Mesendoderm (in vitro differentiated cells): ENCODE results near the gene DCTN2.
"Not testable (repeated sequence)": the region's sequence is repeated elsewhere in the genome, so short reads cannot be mapped to it uniquely, and the experiment has no call there.

Source experiments
- DNase-seq: peaks from one replicate; pipeline ENCODE4 v3.0.0; 2013
- H2AK5ac ChIP-seq: 2 replicates; pipeline ENCODE4 v1.6.1; 2013; ENCODE audit warnings: low read length, inconsistent platforms
- H2BK120ac ChIP-seq: 2 replicates; pipeline ENCODE4 v1.6.1; 2013; ENCODE audit warnings: low read depth, mild to moderate bottlenecking, low read length, moderate library complexity, mixed read lengths
- H2BK15ac ChIP-seq: replicated peaks from 2 replicates; pipeline ENCODE4 v1.6.1; 2013; ENCODE audit warnings: low read depth, mild to moderate bottlenecking, moderate library complexity
- H2BK5ac ChIP-seq: 2 replicates; pipeline ENCODE4 v1.6.1; 2013; ENCODE audit warnings: low read length, inconsistent platforms
- H3K18ac ChIP-seq: 2 replicates; pipeline ENCODE4 v1.6.1; 2013; ENCODE audit warnings: mild to moderate bottlenecking, low read length, mixed read lengths
- H3K23ac ChIP-seq: one replicate; pipeline ENCODE4 v1.6.1; 2013; ENCODE audit warnings: low read length
- H3K27ac ChIP-seq: 2 replicates; pipeline ENCODE4 v1.5.1; 2013; ENCODE audit warnings: low read depth, mild to moderate bottlenecking, inconsistent platforms, low read length, moderate library complexity
- H3K27me3 ChIP-seq: 2 replicates; pipeline ENCODE4 v1.6.1; 2013; ENCODE audit warnings: low read length, control low read depth, mild to moderate bottlenecking, inconsistent platforms; ENCODE audit not compliant: insufficient read depth, poor library complexity
- H3K36me3 ChIP-seq: 2 replicates; pipeline ENCODE4 v1.6.1; 2013; ENCODE audit warnings: low read length, inconsistent platforms; ENCODE audit not compliant: control insufficient read depth, insufficient read depth
- H3K4ac ChIP-seq: one replicate; pipeline ENCODE4 v1.6.1; 2013; ENCODE audit warnings: low read depth, mild to moderate bottlenecking, low read length, moderate library complexity
- H3K4me1 ChIP-seq: 2 replicates; pipeline ENCODE4 v1.6.1; 2013; ENCODE audit warnings: low read depth, low read length, inconsistent platforms; ENCODE audit not compliant: control insufficient read depth
- H3K4me2 ChIP-seq: 2 replicates; pipeline ENCODE4 v1.6.1; 2013; ENCODE audit warnings: low read length
- H3K4me3 ChIP-seq: 2 replicates; pipeline ENCODE4 v1.5.1; 2013; ENCODE audit warnings: mild to moderate bottlenecking, low read length
- H3K56ac ChIP-seq: one replicate; pipeline ENCODE4 v1.6.1; 2013; ENCODE audit warnings: low read length
- H3K79me1 ChIP-seq: 2 replicates; pipeline ENCODE4 v1.6.1; 2013; ENCODE audit warnings: low read length, inconsistent platforms
- H3K79me2 ChIP-seq: 2 replicates; pipeline ENCODE4 v1.6.1; 2013; ENCODE audit warnings: mild to moderate bottlenecking, low read length; ENCODE audit not compliant: control insufficient read depth, insufficient read depth
- H3K9ac ChIP-seq: 2 replicates; pipeline ENCODE4 v1.6.1; 2013; ENCODE audit warnings: low read length, inconsistent platforms
- H4K5ac ChIP-seq: one replicate; pipeline ENCODE4 v1.6.1; 2013; ENCODE audit warnings: low read length
- H4K8ac ChIP-seq: one replicate; pipeline ENCODE4 v1.6.1; 2013; ENCODE audit warnings: low read depth, mild to moderate bottlenecking, control low read depth, low read length, moderate library complexity
- WGBS: extraction: QIAGEN DNeasy Blood & Tissue Kit; methylation state at CpG from one replicate; pipeline ENCODE4 v1.1.7; 2013; ENCODE audit warnings: low lambda C conversion rate, missing lambda C conversion rate; ENCODE audit not compliant: insufficient coverage; ENCODE audit errors: extremely low coverage; 5-methylcytosine and 5-hydroxymethylcytosine counted together

The DCTN2 gene

GRCh38 chr12:57590479-57590863, 43.5 kb upstream of the DCTN2 start:
- no peak overlapping the region for H2BK15ac ChIP-seq
- DNase-seq, result peak; percentile 24
- peak overlapping the region; percentile 54 for H3K9ac ChIP-seq
- no peak overlapping the region for H2AK5ac ChIP-seq
- no CpG with 5 or more reads among the region's 2 CpGs for WGBS
- H3K4ac ChIP-seq, result no peak overlapping the region
- no peak overlapping the region for H3K4me3 ChIP-seq
- peak overlapping the region; percentile 21 for H3K27ac ChIP-seq
- H3K79me2 ChIP-seq, result peaks cover 12% of the 10 kb centered on the region
- H3K56ac ChIP-seq, result peak overlapping the region; percentile 77
- no peak overlapping the region for H2BK5ac ChIP-seq
- H3K23ac ChIP-seq, result peak overlapping the region; percentile 15
- no peaks in the 10 kb centered on the region for H3K27me3 ChIP-seq
- peaks cover 16% of the 10 kb centered on the region for H3K79me1 ChIP-seq
- no peak overlapping the region for H2BK120ac ChIP-seq
- H4K5ac ChIP-seq, result no peak overlapping the region
- no peak overlapping the region for H4K8ac ChIP-seq
- H3K4me2 ChIP-seq, result peak overlapping the region; percentile 49
- peaks cover 10% of the 10 kb centered on the region for H3K4me1 ChIP-seq
- H3K36me3 ChIP-seq, result no peaks in the 10 kb centered on the region
- peak overlapping the region; percentile 29 for H3K18ac ChIP-seq

- not testable (repeated sequence) for H2BK15ac ChIP-seq, H3K27ac ChIP-seq, H2AK5ac ChIP-seq, H2BK5ac ChIP-seq, DNase-seq, H4K5ac ChIP-seq, H3K18ac ChIP-seq, H3K4me1 ChIP-seq, H3K56ac ChIP-seq, H4K8ac ChIP-seq, H3K9ac ChIP-seq, H3K36me3 ChIP-seq, H3K4me3 ChIP-seq, H3K4me2 ChIP-seq, H3K4ac ChIP-seq, H3K27me3 ChIP-seq, H3K23ac ChIP-seq, H2BK120ac ChIP-seq
- peaks cover 12% of the 10 kb centered on the region for H3K79me2 ChIP-seq
- H3K79me1 ChIP-seq, result peaks cover 16% of the 10 kb centered on the region
- WGBS, result no CpG with 5 or more reads among the region's 15 CpGs
Measured at GRCh38 chr12:57588951-57589610, 42.1 kb upstream of the DCTN2 start.

GRCh38 chr12:57586832-57587429, 39.9 kb upstream of the DCTN2 start:
- no peak overlapping the region for H3K4ac ChIP-seq
- H2BK15ac ChIP-seq, result no peak overlapping the region
- H3K18ac ChIP-seq, result no peak overlapping the region
- 100% methylated on average over 1 of the region's 3 CpGs for WGBS
- H3K27ac ChIP-seq, result no peak overlapping the region
- no peaks in the 10 kb centered on the region for H3K36me3 ChIP-seq
- H2BK120ac ChIP-seq, result no peak overlapping the region
- H3K27me3 ChIP-seq, result no peaks in the 10 kb centered on the region
- no peak overlapping the region for H3K4me2 ChIP-seq
- H2AK5ac ChIP-seq, result no peak overlapping the region
- H3K23ac ChIP-seq, result no peak overlapping the region
- H4K8ac ChIP-seq, result no peak overlapping the region
- no peak overlapping the region for H2BK5ac ChIP-seq
- H3K56ac ChIP-seq, result no peak overlapping the region
- H3K9ac ChIP-seq, result no peak overlapping the region
- no peak for DNase-seq
- H3K79me1 ChIP-seq, result peaks cover 4% of the 10 kb centered on the region
- no peak overlapping the region for H4K5ac ChIP-seq
- H3K4me1 ChIP-seq, result peaks cover 7% of the 10 kb centered on the region
- no peak overlapping the region for H3K4me3 ChIP-seq
- H3K79me2 ChIP-seq, result peaks cover 5% of the 10 kb centered on the region

- no peak overlapping the region for H2BK5ac ChIP-seq
- H2BK120ac ChIP-seq, result no peak overlapping the region
- no peak for DNase-seq
- no peaks in the 10 kb centered on the region for H3K79me2 ChIP-seq
- H2BK15ac ChIP-seq, result no peak overlapping the region
- no peak overlapping the region for H3K4me2 ChIP-seq
- no peak overlapping the region for H3K23ac ChIP-seq
- no peak overlapping the region for H3K9ac ChIP-seq
- no peak overlapping the region for H3K4me3 ChIP-seq
- H3K18ac ChIP-seq, result no peak overlapping the region
- H4K5ac ChIP-seq, result no peak overlapping the region
- no peak overlapping the region for H2AK5ac ChIP-seq
- H3K27me3 ChIP-seq, result no peaks in the 10 kb centered on the region
- no peaks in the 10 kb centered on the region for H3K79me1 ChIP-seq
- H3K27ac ChIP-seq, result no peak overlapping the region
- H3K56ac ChIP-seq, result no peak overlapping the region
- H4K8ac ChIP-seq, result no peak overlapping the region
- no CpG with 5 or more reads among the region's 3 CpGs for WGBS
- no peaks in the 10 kb centered on the region for H3K36me3 ChIP-seq
- peaks cover 5% of the 10 kb centered on the region for H3K4me1 ChIP-seq
- H3K4ac ChIP-seq, result no peak overlapping the region
Measured at GRCh38 chr12:57586128-57586527, 39.1 kb upstream of the DCTN2 start.

- Histone ChIP-seq H4K8ac (no peak overlapping the region), H3K56ac (no peak overlapping the region)
Measured at GRCh38 chr12:57585156-57585555, 38.2 kb upstream of the DCTN2 start.

GRCh38 chr12:57584690-57585089, 37.7 kb upstream of the DCTN2 start:
- Histone ChIP-seq H2AK5ac (no peak overlapping the region), H3K23ac (no peak overlapping the region), H2BK120ac (no peak overlapping the region), H2BK15ac (no peak overlapping the region), H3K79me1 (no peaks in the 10 kb centered on the region), H3K79me2 (no peaks in the 10 kb centered on the region), H3K4me2 (no peak overlapping the region), H2BK5ac (no peak overlapping the region), H4K5ac (no peak overlapping the region), H3K4me1 (peaks cover 2% of the 10 kb centered on the region), H3K27me3 (no peaks in the 10 kb centered on the region), H3K27ac (no peak overlapping the region), H3K18ac (no peak overlapping the region), H3K4ac (no peak overlapping the region), H3K4me3 (no peak overlapping the region), H3K56ac (no peak overlapping the region), H3K9ac (no peak overlapping the region), H3K36me3 (no peaks in the 10 kb centered on the region), H4K8ac (no peak overlapping the region)
- no peak for DNase-seq

More at GRCh38 chr12:57585156-57585555, 38.2 kb upstream of the DCTN2 start:
- H2BK5ac ChIP-seq, result no peak overlapping the region
- WGBS, result no CpG with 5 or more reads among the region's 2 CpGs
- H3K4me3 ChIP-seq, result no peak overlapping the region
- H2BK120ac ChIP-seq, result no peak overlapping the region
- H3K18ac ChIP-seq, result no peak overlapping the region
- H3K9ac ChIP-seq, result no peak overlapping the region
- H3K36me3 ChIP-seq, result no peaks in the 10 kb centered on the region
- H3K4ac ChIP-seq, result no peak overlapping the region
- no peaks in the 10 kb centered on the region for H3K27me3 ChIP-seq
- H3K79me1 ChIP-seq, result no peaks in the 10 kb centered on the region
- peaks cover 2% of the 10 kb centered on the region for H3K4me1 ChIP-seq
- H2BK15ac ChIP-seq, result no peak overlapping the region
- H2AK5ac ChIP-seq, result no peak overlapping the region
- no peak for DNase-seq
- no peak overlapping the region for H3K27ac ChIP-seq
- no peaks in the 10 kb centered on the region for H3K79me2 ChIP-seq
- H4K5ac ChIP-seq, result no peak overlapping the region
- no peak overlapping the region for H3K23ac ChIP-seq
- no peak overlapping the region for H3K4me2 ChIP-seq
